B cell (primary cell): ENCODE data around the gene WFS1. TPM values are rescaled to one million over a fixed set of nuclear protein-coding genes. Genes with fewer than 3 reads are reported as not detected.

Experiments used
- ATAC-seq: fragments of 200-7000 bp; cut with Tn5 transposase; one replicate; pipeline ENCODE4 v1.10.0; 2021; ENCODE audit warnings: low read depth, mild to moderate bottlenecking, moderate number of reproducible peaks, moderate library complexity
- CTCF ChIA-PET: fragments of 350-600 bp; sonication (Branson Sonifier 250); formaldehyde crosslinking; loops from one replicate; lab custom pipeline; 2021; ENCODE audit warnings: antibody characterized with exemption, inconsistent platforms; lab: Charles Lee
- POLR2A ChIA-PET: fragments of 350-600 bp; sonication (Branson Sonifier 250); formaldehyde crosslinking; loops from one replicate; lab custom pipeline; 2021; ENCODE audit warnings: antibody characterized with exemption; lab: Charles Lee
- DNase-seq: peaks from one replicate; pipeline ENCODE4 v3.0.0; 2013
- H2AFZ ChIP-seq: 2 replicates; pipeline ENCODE4 v1.6.1; 2012; ENCODE audit warnings: mild to moderate bottlenecking, low read depth, low read length; ENCODE audit not compliant: insufficient read depth, poor library complexity, severe bottlenecking
- H3K27ac ChIP-seq, 2 donors: 1 replicate in 1 of 2; 2 replicates in 1 of 2; pipeline ENCODE4 v1.5.1; 2012 to 2013; ENCODE audit warnings: low read length in 2 of 2, mild to moderate bottlenecking in 2 of 2, moderate library complexity in 1 of 2
- H3K27me3 ChIP-seq, 4 experiments: fragments of 200-600 bp in 1 of 4; sonication (generic) in 1 of 4; replicated peaks in 1 of 4; 1 replicate in 2 of 4; 2 replicates in 2 of 4; pipeline versions ENCODE4 v1.6.1 to v1.7.0; 2013 to 2016; ENCODE audit warnings: low read length in 3 of 4, mild to moderate bottlenecking in 2 of 4, mixed read lengths in 1 of 4, moderate library complexity in 1 of 4; ENCODE audit not compliant: insufficient read depth in 4 of 4, control insufficient read depth in 3 of 4; ENCODE audit errors: control extremely low read depth in 1 of 4
- H3K36me3 ChIP-seq, 2 experiments: replicated peaks in 1 of 2; 1 replicate in 1 of 2; 2 replicates in 1 of 2; pipeline versions ENCODE4 v1.6.1 to v1.7.1; 2013; ENCODE audit warnings: low read length in 1 of 2; ENCODE audit not compliant: insufficient read depth in 2 of 2, control insufficient read depth in 1 of 2; ENCODE audit errors: control extremely low read depth in 1 of 2, extremely low read depth in 1 of 2
- H3K4me1 ChIP-seq, 2 donors: fragments of 200-600 bp in 1 of 2; sonication (generic) in 1 of 2; 1 replicate in 1 of 2; 2 replicates in 1 of 2; pipeline versions ENCODE4 v1.5.1 to v1.6.1; 2013 to 2017; ENCODE audit warnings: low read length in 2 of 2; ENCODE audit not compliant: control insufficient read depth in 2 of 2, insufficient read depth in 2 of 2
- H3K4me2 ChIP-seq: replicated peaks from 2 replicates; pipeline ENCODE3; 2012; ENCODE audit warnings: mild to moderate bottlenecking, low read depth, low read length; ENCODE audit not compliant: poor library complexity, severe bottlenecking
- H3K4me3 ChIP-seq, 5 experiments: fragments of 200-600 bp in 1 of 5; sonication (generic) in 1 of 5; 1 replicate in 3 of 5; 2 replicates in 2 of 5; pipeline versions ENCODE4 v1.5.1 to v1.7.0; 2011 to 2016; ENCODE audit warnings: low read length in 4 of 5, mild to moderate bottlenecking in 4 of 5, low read depth in 2 of 5, control low read depth in 1 of 5, moderate library complexity in 1 of 5; ENCODE audit not compliant: insufficient read depth in 1 of 5; ENCODE audit errors: control extremely low read depth in 1 of 5, extremely low read depth in 1 of 5
- H3K79me2 ChIP-seq: fragments of 200-600 bp; sonication (generic); one replicate; pipeline ENCODE4 v1.6.0; 2016; ENCODE audit warnings: low read length; ENCODE audit not compliant: control insufficient read depth, insufficient read depth
- H3K9ac ChIP-seq: fragments of 200-600 bp; sonication (generic); 2 replicates; pipeline ENCODE4 v1.6.1; 2017; ENCODE audit warnings: mild to moderate bottlenecking, low read length, moderate library complexity
- H3K9me3 ChIP-seq, 3 donors: one replicate each; pipeline versions ENCODE4 v1.6.1 to v1.7.1; 2013; ENCODE audit warnings: low read length in 2 of 3; ENCODE audit not compliant: control insufficient read depth in 2 of 3, insufficient read depth in 1 of 3; ENCODE audit errors: control extremely low read depth in 1 of 3
- H4K20me1 ChIP-seq: 2 replicates; pipeline ENCODE4 v1.6.0; 2012; ENCODE audit warnings: mild to moderate bottlenecking, low read length; ENCODE audit not compliant: insufficient read depth, control insufficient read depth, poor library complexity, severe bottlenecking
- H3K27ac Mint-ChIP-seq: one replicate; pipeline ENCODE4 v1.8.0; 2021; ENCODE audit warnings: mixed read lengths
- H3K27me3 Mint-ChIP-seq: one replicate; pipeline ENCODE4 v1.8.0; 2021; ENCODE audit warnings: mixed read lengths
- H3K4me1 Mint-ChIP-seq: one replicate; pipeline ENCODE4 v1.8.0; 2021; ENCODE audit warnings: mixed read lengths
- H3K4me3 Mint-ChIP-seq: one replicate; pipeline ENCODE4 v1.8.0; 2021; ENCODE audit warnings: mixed read lengths
- H3K9me3 Mint-ChIP-seq: one replicate; pipeline ENCODE4 v1.8.0; 2022; ENCODE audit warnings: mixed read lengths; ENCODE audit not compliant: insufficient read depth
- EZH2 ChIP-seq: IDR thresholded peaks from 2 replicates; pipeline ENCODE4 v1.6.1; 2012; ENCODE audit warnings: borderline replicate concordance, low read depth, mild to moderate bottlenecking, moderate library complexity, low read length; ENCODE audit not compliant: insufficient read depth, poor library complexity, severe bottlenecking
- WGBS: methylation state at CpG from one replicate; pipeline ENCODE4 v1.1.5; 2013; ENCODE audit warnings: missing lambda C conversion rate; ENCODE audit not compliant: insufficient coverage; 5-methylcytosine and 5-hydroxymethylcytosine counted together
- intact Hi-C: fragments of 100-400 bp; cut with micrococcal nuclease; formaldehyde crosslinking; loops from one replicate; pipeline ENCODE4 v1.10.0; 2022
- polyA plus RNA-seq: library from polyadenylated mRNA; depleted of rRNA; stranded (reverse); fragments of >200 nt; gene quantifications from 2 replicates; pipeline ENCODE4 v1.2.3, GENCODE V29; 2012
- total RNA-seq, 2 donors: library from RNA; stranded (reverse); fragments of 120-200 nt in 1 of 2; gene quantifications; 1 replicate in 1 of 2; 2 replicates in 1 of 2; pipeline versions ENCODE4 v1.2.3 to v1.2.4, GENCODE V29; 2013 to 2022
- TF ChIP-seq, protein P1 (sequence below): fragments of 200-600 bp; IDR thresholded peaks from one replicate; pipeline ENCODE4 v1.8.0; 2022; ENCODE audit warnings: antibody characterized with exemption, mild to moderate bottlenecking

Gene WFS1
- total and polyA plus RNA-seq, 2 donors (not counting 1 experiment from before 2014, with no cell fraction given) = 5.8 to 6.7 TPM

DNA sequence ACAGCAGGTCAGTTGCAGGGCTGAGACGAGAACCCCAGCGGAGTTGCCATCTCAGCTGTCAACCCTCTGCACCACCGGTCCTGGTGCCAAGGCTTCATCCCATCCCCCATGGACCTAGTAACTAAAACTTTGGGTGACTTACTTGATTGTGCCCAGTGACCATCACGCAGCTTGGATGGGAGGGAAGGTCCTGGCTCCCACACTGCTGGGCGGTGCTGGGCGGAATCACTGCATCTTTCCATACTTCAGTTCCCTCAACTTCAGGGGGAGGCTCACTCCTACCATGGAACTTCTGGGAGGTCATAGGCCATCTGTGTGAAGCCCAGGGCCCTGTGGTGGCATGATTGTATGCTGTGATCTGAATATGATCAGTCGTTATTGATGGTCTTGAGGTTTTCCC, 43.1 kb upstream of the WFS1 start:
- TF ChIP-seq, protein P1, sequence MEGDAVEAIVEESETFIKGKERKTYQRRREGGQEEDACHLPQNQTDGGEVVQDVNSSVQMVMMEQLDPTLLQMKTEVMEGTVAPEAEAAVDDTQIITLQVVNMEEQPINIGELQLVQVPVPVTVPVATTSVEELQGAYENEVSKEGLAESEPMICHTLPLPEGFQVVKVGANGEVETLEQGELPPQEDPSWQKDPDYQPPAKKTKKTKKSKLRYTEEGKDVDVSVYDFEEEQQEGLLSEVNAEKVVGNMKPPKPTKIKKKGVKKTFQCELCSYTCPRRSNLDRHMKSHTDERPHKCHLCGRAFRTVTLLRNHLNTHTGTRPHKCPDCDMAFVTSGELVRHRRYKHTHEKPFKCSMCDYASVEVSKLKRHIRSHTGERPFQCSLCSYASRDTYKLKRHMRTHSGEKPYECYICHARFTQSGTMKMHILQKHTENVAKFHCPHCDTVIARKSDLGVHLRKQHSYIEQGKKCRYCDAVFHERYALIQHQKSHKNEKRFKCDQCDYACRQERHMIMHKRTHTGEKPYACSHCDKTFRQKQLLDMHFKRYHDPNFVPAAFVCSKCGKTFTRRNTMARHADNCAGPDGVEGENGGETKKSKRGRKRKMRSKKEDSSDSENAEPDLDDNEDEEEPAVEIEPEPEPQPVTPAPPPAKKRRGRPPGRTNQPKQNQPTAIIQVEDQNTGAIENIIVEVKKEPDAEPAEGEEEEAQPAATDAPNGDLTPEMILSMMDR = no peak
- Histone ChIP-seq H3K9ac (no peak overlapping the region), H3K9me3 (peaks cover 0 to 17% (median 6%) of the 10 kb centered on the region in 3 donors), H4K20me1 (no peaks in the 10 kb centered on the region), H3K27me3 (peaks cover 0 to 20% (median 5%) of the 10 kb centered on the region in 4 experiments), H3K4me2 (no peak overlapping the region), H3K4me3 (no peak overlapping the region), H3K79me2 (no peaks in the 10 kb centered on the region), H2AFZ (no peak overlapping the region), H3K36me3 (no peaks in the 10 kb centered on the region), H3K27ac (no peak overlapping the region), H3K4me1 (peaks cover 0 to under 1% of the 10 kb centered on the region in 2 donors)
- POLR2A ChIA-PET = no interaction called here
- no peaks in the 10 kb centered on the region for H3K4me1 Mint-ChIP-seq
- CTCF ChIA-PET = interaction anchor here (0.9 kb wide), 1 partner anchor 23 kb away, joined by 3 read pairs; no protein-coding TSS in a partner anchor
- no peaks in the 10 kb centered on the region for H3K9me3 Mint-ChIP-seq
- 83% methylated on average over 4 of the region's 7 CpGs for WGBS
- H3K27ac Mint-ChIP-seq = no peak overlapping the region
- intact Hi-C loops = no loop called here
- H3K27me3 Mint-ChIP-seq = peaks cover 29% of the 10 kb centered on the region
- H3K4me3 Mint-ChIP-seq = no peak overlapping the region
- ATAC-seq (no peak), DNase-seq (no peak)

DNA sequence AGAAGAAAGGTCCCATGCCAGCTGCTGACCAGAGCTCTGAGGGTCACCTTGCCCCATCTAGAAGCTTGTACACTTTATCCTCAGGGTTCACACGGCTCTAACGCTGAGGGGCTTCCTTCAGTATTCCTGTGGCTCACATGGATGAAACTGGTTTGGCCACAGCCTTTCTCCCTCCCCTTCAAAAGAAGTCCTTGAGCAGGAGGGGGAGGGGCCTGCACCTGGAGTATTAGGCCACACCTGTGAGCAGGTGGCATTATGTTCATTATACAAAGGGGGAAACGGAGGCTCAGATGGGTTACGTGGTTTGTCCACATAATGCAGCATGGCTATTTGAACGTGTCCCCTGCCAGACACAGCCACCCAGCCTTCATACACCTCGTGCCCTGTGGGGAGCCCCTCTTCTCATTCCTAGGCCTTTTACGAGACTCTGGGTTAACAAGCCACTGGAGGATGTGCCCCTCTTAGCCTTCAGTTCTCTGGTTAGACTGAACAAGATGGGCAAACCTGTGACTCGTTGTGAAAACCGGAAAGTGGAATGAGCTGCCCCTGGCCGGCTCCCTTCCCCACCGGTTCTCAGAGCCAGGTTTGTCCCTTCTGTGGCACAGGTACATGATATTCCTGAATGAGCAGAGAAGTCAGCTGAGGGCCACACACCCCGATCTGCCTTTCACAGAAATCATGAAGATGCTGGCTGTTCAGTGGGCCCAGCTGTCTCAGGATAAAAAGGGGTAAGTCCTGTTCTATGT, 42.1 kb upstream of the WFS1 start:
- CTCF ChIA-PET = no interaction called here

More for the DNA sequence above, 42.1 kb upstream of the WFS1 start:
- no peak for TF ChIP-seq EZH2
- TF ChIP-seq, protein P1 = no peak
- H3K4me1 Mint-ChIP-seq = no peaks in the 10 kb centered on the region
- 88% methylated on average over 10 of the region's 12 CpGs for WGBS
- no peaks in the 10 kb centered on the region for H3K4me1 ChIP-seq
- no peak overlapping the region for H3K27ac ChIP-seq
- no peak for DNase-seq
- H3K79me2 ChIP-seq = no peaks in the 10 kb centered on the region
- POLR2A ChIA-PET = no interaction called here
- peaks cover 0 to 14% (median 3%) of the 10 kb centered on the region in 4 experiments for H3K27me3 ChIP-seq
- intact Hi-C loops = no loop called here
- H3K4me3 ChIP-seq = no peak overlapping the region
- no peaks in the 10 kb centered on the region for H3K36me3 ChIP-seq
- no peak overlapping the region for H3K27ac Mint-ChIP-seq
- H3K9ac ChIP-seq = no peak overlapping the region
- peaks cover 25% of the 10 kb centered on the region for H3K27me3 Mint-ChIP-seq
- H3K4me3 Mint-ChIP-seq = no peak overlapping the region
- peaks cover 0 to 10% (median 3%) of the 10 kb centered on the region in 3 donors for H3K9me3 ChIP-seq
- no peaks in the 10 kb centered on the region for H4K20me1 ChIP-seq
- no peak overlapping the region for H2AFZ ChIP-seq
- H3K9me3 Mint-ChIP-seq = no peaks in the 10 kb centered on the region
- H3K4me2 ChIP-seq = no peak overlapping the region
- no peak for ATAC-seq
